Tibial nerve (tissue), 4 donors: ENCODE measurements around the gene PSMC4. TPM values are rescaled to one million over a fixed set of nuclear protein-coding genes. Genes with fewer than 3 reads are reported as not detected.

Experiments
- DNase-seq, 2 donors: peaks; one replicate each; pipeline ENCODE4 v3.0.0-alpha.2; 2019; ENCODE audit warnings: low spot score in 2 of 2
- H3K27ac ChIP-seq, 4 donors: fragments of 200-600 bp; sonication (generic) in 3 of 4; one replicate each; pipeline ENCODE4 v1.5.1; 2017 to 2019; ENCODE audit warnings: mild to moderate bottlenecking in 1 of 4
- H3K27me3 ChIP-seq, 2 donors: fragments of 200-600 bp; sonication (generic) in 1 of 2; one replicate each; pipeline versions ENCODE4 v1.5.1 to v1.6.0; 2017 to 2019
- H3K36me3 ChIP-seq, 3 donors: fragments of 200-600 bp; sonication (generic); one replicate each; pipeline ENCODE4 v1.5.1; 2018 to 2019
- H3K4me1 ChIP-seq, 4 donors: fragments of 200-600 bp; sonication (generic) in 3 of 4; one replicate each; pipeline ENCODE4 v1.5.1; 2017 to 2019
- H3K4me3 ChIP-seq, 4 donors: fragments of 200-600 bp; sonication (generic) in 3 of 4; one replicate each; pipeline ENCODE4 v1.5.1; 2017 to 2019; ENCODE audit warnings: mild to moderate bottlenecking in 1 of 4, moderate library complexity in 1 of 4
- H3K9me3 ChIP-seq, 4 donors: fragments of 200-600 bp; sonication (generic) in 3 of 4; one replicate each; pipeline ENCODE4 v1.5.1; 2017 to 2019
- EP300 ChIP-seq, 2 donors: sonication (generic); formaldehyde crosslinking; IDR thresholded peaks; one replicate each; pipeline ENCODE4 v1.6.1; 2017; ENCODE audit warnings: antibody characterized with exemption in 2 of 2, mild to moderate bottlenecking in 1 of 2
- POLR2A ChIP-seq, 2 donors: fragments of 450-650 bp; IDR thresholded peaks; one replicate each; pipeline ENCODE4 v1.6.1; 2017; ENCODE audit warnings: antibody characterized with exemption in 2 of 2, mild to moderate bottlenecking in 2 of 2, moderate library complexity in 2 of 2
- WGBS, 2 donors: methylation state at CpG; one replicate each; pipeline ENCODE4 v1.1.5; 2018; 5-methylcytosine and 5-hydroxymethylcytosine counted together
- total RNA-seq, 4 donors: library from RNA; depleted of rRNA; stranded (reverse); fragments of >200 nt; gene quantifications; one replicate each; pipeline ENCODE4 v1.1.0, GENCODE V29; 2016
- TF ChIP-seq, protein P1 (sequence below), 5 experiments: fragments of 200-600 bp in 3 of 5; fragments of 450-650 bp in 2 of 5; sonication (generic) in 3 of 5; IDR thresholded peaks; one replicate each; pipeline ENCODE4 v1.5.1; 2016 to 2019; ENCODE audit warnings: antibody characterized with exemption in 5 of 5, mild to moderate bottlenecking in 3 of 5, moderate library complexity in 2 of 5

PSMC4 gene
- total RNA-seq, 4 donors from 2014 or later = 49.4 to 91.8 (median 69.5) TPM

DNA sequence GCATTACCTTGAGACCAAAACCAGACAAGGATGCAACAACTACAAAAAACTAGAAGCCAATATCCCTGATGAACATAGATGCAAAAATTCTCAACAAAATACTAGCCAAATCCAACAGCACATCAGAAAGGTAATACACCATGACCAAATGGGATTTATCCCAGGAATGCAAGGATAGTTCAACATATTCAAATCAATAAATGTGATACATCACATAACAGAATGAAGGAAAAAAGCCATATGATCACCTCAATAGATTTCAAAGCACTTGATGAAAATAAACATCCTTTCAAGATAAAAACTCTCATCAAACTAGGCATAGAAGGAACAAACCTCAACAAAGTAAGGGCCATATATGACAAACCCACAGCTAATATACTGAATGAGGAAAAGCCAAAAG lies 15.7 kb downstream of the PSMC4 start:
- no peak overlapping the region for H3K4me3 ChIP-seq
- no peaks in the 10 kb centered on the region for H3K4me1 ChIP-seq
- DNase-seq = no peak
- H3K36me3 ChIP-seq = peaks cover 0 to 47% (median 0%) of the 10 kb centered on the region in 3 donors
- H3K9me3 ChIP-seq = peaks cover 0 to 68% (median 9%) of the 10 kb centered on the region in 4 donors
- TF ChIP-seq POLR2A (IDR thresholded peaks at IDR 0.05) (no peak), EP300 (IDR thresholded peaks at IDR 0.05) (no peak)
- TF ChIP-seq, protein P1, sequence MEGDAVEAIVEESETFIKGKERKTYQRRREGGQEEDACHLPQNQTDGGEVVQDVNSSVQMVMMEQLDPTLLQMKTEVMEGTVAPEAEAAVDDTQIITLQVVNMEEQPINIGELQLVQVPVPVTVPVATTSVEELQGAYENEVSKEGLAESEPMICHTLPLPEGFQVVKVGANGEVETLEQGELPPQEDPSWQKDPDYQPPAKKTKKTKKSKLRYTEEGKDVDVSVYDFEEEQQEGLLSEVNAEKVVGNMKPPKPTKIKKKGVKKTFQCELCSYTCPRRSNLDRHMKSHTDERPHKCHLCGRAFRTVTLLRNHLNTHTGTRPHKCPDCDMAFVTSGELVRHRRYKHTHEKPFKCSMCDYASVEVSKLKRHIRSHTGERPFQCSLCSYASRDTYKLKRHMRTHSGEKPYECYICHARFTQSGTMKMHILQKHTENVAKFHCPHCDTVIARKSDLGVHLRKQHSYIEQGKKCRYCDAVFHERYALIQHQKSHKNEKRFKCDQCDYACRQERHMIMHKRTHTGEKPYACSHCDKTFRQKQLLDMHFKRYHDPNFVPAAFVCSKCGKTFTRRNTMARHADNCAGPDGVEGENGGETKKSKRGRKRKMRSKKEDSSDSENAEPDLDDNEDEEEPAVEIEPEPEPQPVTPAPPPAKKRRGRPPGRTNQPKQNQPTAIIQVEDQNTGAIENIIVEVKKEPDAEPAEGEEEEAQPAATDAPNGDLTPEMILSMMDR (IDR thresholded peaks at IDR 0.05) = no peak
- H3K27ac ChIP-seq = no peak overlapping the region
- H3K27me3 ChIP-seq = no peaks in the 10 kb centered on the region

DNA sequence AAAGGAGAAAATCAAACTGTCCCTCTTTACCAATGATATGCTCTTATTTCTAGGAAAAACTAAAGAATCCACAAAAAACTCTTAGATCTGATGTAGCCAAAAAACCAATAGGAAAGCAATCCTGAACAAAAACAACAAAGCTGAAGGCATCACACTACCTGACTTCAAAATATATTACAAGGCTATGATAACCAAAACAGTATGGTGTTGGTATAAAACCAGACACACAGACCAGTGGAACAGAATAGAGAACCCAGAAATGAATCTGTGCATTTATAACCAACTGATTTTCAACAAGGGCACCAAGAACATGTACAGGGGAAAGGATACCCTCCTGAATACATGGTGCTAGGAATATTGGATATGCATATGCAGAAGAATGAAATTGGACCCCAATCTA lies 16.2 kb downstream of the PSMC4 start:
- H3K4me1 ChIP-seq = no peaks in the 10 kb centered on the region
- H3K9me3 ChIP-seq = peaks cover 0 to 68% (median 9%) of the 10 kb centered on the region in 4 donors
- H3K4me3 ChIP-seq = no peak overlapping the region
- DNase-seq = no peak
- no peak for TF ChIP-seq POLR2A (IDR thresholded peaks at IDR 0.05)
- no peak for TF ChIP-seq EP300 (IDR thresholded peaks at IDR 0.05)
- TF ChIP-seq, protein P1 (IDR thresholded peaks at IDR 0.05) = no peak
- H3K27ac ChIP-seq = no peak overlapping the region
- no peaks in the 10 kb centered on the region for H3K27me3 ChIP-seq
- H3K36me3 ChIP-seq = peaks cover 0 to 42% (median 0%) of the 10 kb centered on the region in 3 donors

DNA sequence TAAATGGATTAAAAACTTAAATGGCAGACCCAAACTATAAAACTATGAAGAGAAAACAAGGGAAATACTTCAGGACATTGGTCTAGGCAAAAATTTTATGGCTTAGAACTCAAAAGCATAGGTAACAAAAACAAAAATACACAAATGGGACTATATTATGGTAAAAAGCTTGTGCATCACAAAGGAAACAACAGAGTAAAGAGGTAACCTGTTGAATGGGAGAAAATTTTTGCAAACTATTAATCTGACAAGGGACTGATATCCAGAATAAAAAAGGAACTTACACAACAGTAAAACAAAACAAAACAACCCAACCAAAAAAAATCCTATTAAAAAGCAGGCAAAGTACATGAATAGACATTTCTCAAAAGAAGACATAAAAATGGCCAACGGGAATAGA lies 16.6 kb downstream of the PSMC4 start:
- no peaks in the 10 kb centered on the region for H3K4me1 ChIP-seq
- H3K9me3 ChIP-seq = peaks cover 0 to 65% (median 9%) of the 10 kb centered on the region in 4 donors
- no peaks in the 10 kb centered on the region for H3K27me3 ChIP-seq
- TF ChIP-seq EP300 (IDR thresholded peaks at IDR 0.05) (no peak), POLR2A (IDR thresholded peaks at IDR 0.05) (no peak)
- TF ChIP-seq, protein P1 (IDR thresholded peaks at IDR 0.05) = no peak
- WGBS, 2 donors = 96% methylated on average over 1 of the region's 1 CpG
- DNase-seq = no peak
- H3K27ac ChIP-seq = no peak overlapping the region
- peaks cover 0 to 38% (median 0%) of the 10 kb centered on the region in 3 donors for H3K36me3 ChIP-seq
- no peak overlapping the region for H3K4me3 ChIP-seq

DNA sequence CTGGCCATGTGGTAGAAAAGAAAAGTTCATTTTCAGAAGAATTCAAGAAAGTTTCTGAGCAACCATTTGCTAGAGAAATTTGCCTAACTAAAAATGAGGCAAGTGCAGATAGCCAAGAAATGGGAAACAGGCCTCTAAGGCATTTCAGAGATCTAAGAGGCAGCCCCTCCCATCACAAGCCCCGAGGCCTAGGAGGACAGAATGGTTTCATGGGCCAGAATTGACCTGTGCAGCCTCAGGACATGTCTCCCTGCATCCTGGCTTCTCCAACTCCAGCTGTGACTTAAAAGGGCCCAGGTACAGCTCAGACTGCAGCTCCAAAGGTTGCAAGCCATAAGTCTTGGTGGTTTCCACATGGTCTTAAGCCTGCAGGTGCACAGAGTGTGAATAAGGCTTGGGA lies 22.6 kb downstream of the PSMC4 start:
- 83 to 100% methylated on average over 1 of the region's 1 CpG for WGBS, 2 donors

DNA sequence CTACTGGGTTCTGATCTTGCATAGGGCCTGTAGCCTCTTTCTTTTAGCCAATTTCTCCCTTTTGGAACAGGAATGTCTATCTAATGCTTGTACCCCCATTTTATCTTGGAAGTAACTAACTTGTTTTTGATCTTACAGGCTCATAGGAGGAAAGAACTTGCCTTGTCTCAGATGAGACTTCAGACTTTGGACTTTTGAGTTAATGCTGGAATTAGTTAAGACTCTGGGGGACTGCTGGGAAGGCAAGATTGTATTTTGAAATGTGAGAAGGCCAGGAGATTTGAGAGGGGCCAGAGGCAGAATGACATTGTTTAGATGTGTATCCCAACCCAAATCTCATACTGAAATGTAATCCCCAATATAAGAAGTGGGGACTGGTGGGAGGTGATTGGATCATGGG lies 23.4 kb downstream of the PSMC4 start:
- no peaks in the 10 kb centered on the region for H3K27me3 ChIP-seq
- H3K4me1 ChIP-seq = peaks cover 0 to 19% (median 0%) of the 10 kb centered on the region in 4 donors
- peaks cover 0 to 29% (median 0%) of the 10 kb centered on the region in 3 donors for H3K36me3 ChIP-seq
- no peak overlapping the region for H3K27ac ChIP-seq
- no peak overlapping the region for H3K4me3 ChIP-seq
- DNase-seq = no peak
- TF ChIP-seq EP300 (IDR thresholded peaks at IDR 0.05) (no peak), POLR2A (IDR thresholded peaks at IDR 0.05) (no peak)
- TF ChIP-seq, protein P1 (IDR thresholded peaks at IDR 0.05) = no peak
- peaks cover 0 to 15% (median 0%) of the 10 kb centered on the region in 4 donors for H3K9me3 ChIP-seq

More for the DNA sequence above, 22.6 kb downstream of the PSMC4 start:
- peaks cover 0 to 18% (median 0%) of the 10 kb centered on the region in 4 donors for H3K9me3 ChIP-seq
- H3K27me3 ChIP-seq = no peaks in the 10 kb centered on the region
- no peak overlapping the region for H3K4me3 ChIP-seq
- DNase-seq = no peak
- TF ChIP-seq EP300 (IDR thresholded peaks at IDR 0.05) = no peak
- TF ChIP-seq, protein P1 (IDR thresholded peaks at IDR 0.05) = no peak
- no peak for TF ChIP-seq POLR2A (IDR thresholded peaks at IDR 0.05)
- no peak overlapping the region for H3K27ac ChIP-seq
- H3K4me1 ChIP-seq = peaks cover 0 to 19% (median 0%) of the 10 kb centered on the region in 4 donors
- H3K36me3 ChIP-seq = peaks cover 0 to 27% (median 0%) of the 10 kb centered on the region in 3 donors
